MM.1S (cell line): Measurements from ENCODE around the gene ACAT2.

ENCODE experiments used
- CTCF ChIP-seq: fragments of 300-600 bp; sonication (generic); IDR thresholded peaks from 2 replicates; pipeline ENCODE4 v1.5.1; 2016; ENCODE audit warnings: antibody characterized with exemption, low read length, mixed read lengths
- EZH2 ChIP-seq: fragments of 300-600 bp; sonication (generic); optimal IDR thresholded peaks from 2 replicates; pipeline ENCODE3; 2017; ENCODE audit warnings: low read depth, mild to moderate bottlenecking, antibody characterized with exemption, low read length, mixed read lengths

- TF ChIP-seq EZH2 (no peak), CTCF (no peak)
Measured at GRCh38 chr6:159715605-159716004, 46.2 kb upstream of the ACAT2 start.
